ENCODE measurements around the gene AOX1. TPM values are rescaled to one million over a fixed set of nuclear protein-coding genes. Genes with fewer than 3 reads are reported as not detected.

AOX1 gene
- total RNA-seq, 1 experiment from 2014 or later: 3.5 TPM

DNA sequence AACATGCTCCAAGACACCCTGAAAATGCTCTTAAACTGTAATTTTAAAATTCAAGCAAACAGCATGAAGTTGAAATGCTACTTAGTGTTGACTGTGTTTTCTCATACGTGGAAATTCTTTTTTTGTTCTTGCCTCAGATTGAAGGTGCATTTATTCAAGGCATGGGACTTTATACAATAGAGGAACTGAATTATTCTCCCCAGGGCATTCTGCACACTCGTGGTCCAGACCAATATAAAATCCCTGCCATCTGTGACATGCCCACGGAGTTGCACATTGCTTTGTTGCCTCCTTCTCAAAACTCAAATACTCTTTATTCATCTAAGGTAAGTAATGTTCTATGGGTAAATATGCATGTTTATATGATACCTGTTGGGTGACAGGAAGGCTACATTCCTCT is 82.7 kb downstream of the AOX1 start:
- H3K18ac ChIP-seq (ENCODE audit: insufficient read length, low read depth, low read length): no peak overlapping the region
- no peaks in the 10 kb centered on the region; a peak in 2 of 7 replicates for H3K36me3 Mint-ChIP-seq (ENCODE audit: insufficient read depth in 1 of 3, low read depth in 3 of 3)
- H2BK12ac ChIP-seq (ENCODE audit: insufficient read length, low read depth, low read length): no peak overlapping the region
- H3T11ph ChIP-seq (ENCODE audit: low read length): no peak overlapping the region
- no peaks in the 10 kb centered on the region for H3K27me3 ChIP-seq (ENCODE audit: insufficient read depth, low read length)
- WGBS (ENCODE audit: extremely low coverage, insufficient read length, low lambda C conversion rate): no CpG with 5 or more reads among the region's 3 CpGs
- no peak overlapping the region for H3K4ac ChIP-seq (ENCODE audit: low read depth, low read length)
- H3K4me1 Mint-ChIP-seq: peaks cover 0 to 2% of the 10 kb centered on the region in 2 experiments; a peak in 1 of 4 replicates
- no peak overlapping the region for H3K27ac Mint-ChIP-seq
- no peak overlapping the region for H3K27ac ChIP-seq (ENCODE audit: insufficient read length, low read depth, low read length)
- H3K79me1 ChIP-seq (ENCODE audit: insufficient read depth, low read depth, low read length, poor library complexity, severe bottlenecking): no peaks in the 10 kb centered on the region
- H3K23me2 ChIP-seq (ENCODE audit: insufficient read length, low read depth, low read length, poor library complexity, severe bottlenecking): no peaks in the 10 kb centered on the region
- no peak for TF ChIP-seq CTCF (conservative IDR thresholded peaks at IDR 0.05)
- H3K14ac ChIP-seq (ENCODE audit: insufficient read depth, low read length): no peak overlapping the region
- H2BK15ac ChIP-seq (ENCODE audit: low read depth, low read length): no peak overlapping the region
- H4K8ac ChIP-seq (replicated peaks; ENCODE audit: insufficient read length, low read depth, low read length): no peak overlapping the region
- no peak overlapping the region for H2AK5ac ChIP-seq (ENCODE audit: insufficient read length, low read length)
- no peak overlapping the region for H3K56ac ChIP-seq (ENCODE audit: insufficient read length, low read depth, low read length)
- no peak overlapping the region for H3K4me3 Mint-ChIP-seq
- H2BK120ac ChIP-seq (ENCODE audit: low read depth, low read length, poor library complexity, severe bottlenecking): no peak overlapping the region
- no peaks in the 10 kb centered on the region for H3K4me1 ChIP-seq (ENCODE audit: insufficient read depth, low read length)
- DNase-seq: no peak
- no peak overlapping the region for H2AFZ ChIP-seq (ENCODE audit: low read length)
- no peak overlapping the region for H3K4me2 ChIP-seq (ENCODE audit: insufficient read depth, insufficient read length, low read length)
- no peak overlapping the region for H4K91ac ChIP-seq (ENCODE audit: insufficient read length, low read depth, low read length)
- peaks cover 2% of the 10 kb centered on the region; the same call in 1 of the 2 replicates for H3K27me3 Mint-ChIP-seq (ENCODE audit: low read depth)
- no peak overlapping the region for H3K23ac ChIP-seq (ENCODE audit: insufficient read length, low read depth, low read length)
- H2BK20ac ChIP-seq (ENCODE audit: low read depth, low read length, poor library complexity, severe bottlenecking): no peak overlapping the region
- no peak overlapping the region for H2BK5ac ChIP-seq (ENCODE audit: insufficient read length, low read length)
- H3K79me2 ChIP-seq (ENCODE audit: insufficient read depth, low read length): no peaks in the 10 kb centered on the region
- H3K9ac ChIP-seq (ENCODE audit: extremely low read depth, insufficient read length, low read length): no peak overlapping the region
- H4K20me1 ChIP-seq (ENCODE audit: control insufficient read depth, insufficient read depth, insufficient read length): no peaks in the 10 kb centered on the region
- H3K9me3 ChIP-seq (ENCODE audit: control insufficient read depth, low read depth, low read length): no peaks in the 10 kb centered on the region
- no peaks in the 10 kb centered on the region for H3K9me3 Mint-ChIP-seq
- H4K5ac ChIP-seq (ENCODE audit: insufficient read length, low read depth, low read length): no peak overlapping the region

Measured in H9 (cell line).